Measurements from ENCODE around the gene STX18.

DNA sequence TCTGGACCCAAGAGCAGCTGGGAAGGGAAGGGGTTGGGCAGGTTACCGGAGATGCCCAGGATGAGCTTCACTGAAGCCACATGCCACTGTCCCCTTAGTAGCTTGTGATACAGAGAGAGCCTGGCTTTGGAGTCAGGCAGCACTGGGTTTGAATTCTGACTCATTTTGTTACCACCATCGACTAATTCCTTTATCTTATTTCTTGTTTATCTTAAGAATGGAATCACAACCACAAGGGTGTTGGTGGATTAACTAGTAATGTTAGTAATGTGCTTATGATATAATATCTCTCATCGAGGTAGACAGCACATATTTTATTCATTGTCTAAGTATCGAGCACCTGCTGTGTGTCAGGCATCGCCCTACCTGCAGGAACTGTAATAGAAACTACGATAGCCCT, 17.7 kb upstream of the STX18 start:
- no peak for TF ChIP-seq TAF1 (IDR thresholded peaks at IDR 0.05; ENCODE audit: low read depth, low read length)
- no peak for TF ChIP-seq PAX5 (IDR thresholded peaks at IDR 0.05; ENCODE audit: insufficient read depth, low read length, severe bottlenecking)
- no peak for TF ChIP-seq POLR2AphosphoS5 (IDR thresholded peaks at IDR 0.05; ENCODE audit: low read depth, low read length)
